ENCODE results near the gene PLRG1.

The PLRG1 gene

DNA sequence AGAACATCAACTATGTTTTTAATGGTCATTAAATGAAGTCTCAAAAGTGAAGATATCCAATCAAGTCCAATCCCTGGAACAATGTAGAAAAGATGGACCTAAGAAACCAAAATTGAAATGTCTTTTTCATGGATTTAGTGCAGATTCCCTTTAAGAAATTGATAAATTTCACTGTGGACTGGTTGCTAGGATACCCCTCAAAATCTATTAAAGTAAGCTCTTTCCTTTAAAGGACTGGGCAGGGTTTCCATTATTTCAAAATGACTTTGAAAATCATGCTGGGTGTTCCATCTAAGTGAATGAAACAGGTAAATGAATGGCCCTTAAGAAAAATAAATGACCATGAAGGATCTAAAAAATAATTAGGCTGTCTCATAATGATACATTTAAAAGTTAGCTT lies 28.6 kb downstream of the PLRG1 start:
- DNase-seq (ENCODE audit: low read depth in 1 of 2, low spot score in 1 of 2), result no peak

DNA sequence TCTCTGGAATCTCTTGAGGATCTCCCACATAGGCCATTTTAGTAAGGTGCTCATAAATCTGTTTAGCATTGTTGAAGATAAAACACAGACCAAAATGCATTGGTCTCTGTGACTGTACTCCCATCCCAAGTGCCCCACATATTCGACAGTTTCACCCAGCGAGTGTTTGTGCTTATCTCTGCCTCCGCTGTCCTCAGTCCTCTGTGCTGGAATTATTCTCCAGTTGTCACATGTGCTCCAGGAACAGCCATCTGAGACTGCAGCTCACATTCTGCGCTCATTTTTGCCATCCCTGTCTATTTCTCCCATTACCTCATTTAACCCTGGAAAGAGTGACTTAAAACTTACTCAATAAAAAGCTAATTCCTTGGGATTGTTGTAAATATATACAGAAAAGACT lies 31.0 kb downstream of the PLRG1 start:
- DNase-seq (ENCODE audit: low read depth in 1 of 2, low spot score in 1 of 2), result no peak

DNA sequence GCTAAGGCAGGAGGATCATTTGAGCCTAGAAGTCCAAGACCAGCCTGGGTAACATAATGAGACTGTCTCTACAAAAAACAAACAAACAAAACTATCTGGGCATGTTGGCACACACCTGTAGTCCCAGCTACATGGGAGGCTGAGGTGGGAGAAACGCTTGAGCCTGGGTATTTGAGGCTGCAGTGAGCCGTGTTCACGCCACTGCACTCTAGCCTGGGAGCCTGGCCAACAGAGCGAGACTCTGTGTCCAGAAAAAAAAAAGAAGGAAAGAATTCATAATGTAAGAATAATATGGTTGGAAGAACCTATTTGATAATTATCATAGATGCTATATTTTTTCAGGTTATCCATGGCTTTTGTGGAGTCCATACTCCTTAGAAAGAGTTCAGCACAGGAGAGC lies 32.6 kb downstream of the PLRG1 start:
- no peak for DNase-seq (ENCODE audit: low read depth in 1 of 2, low spot score in 1 of 2)

DNA sequence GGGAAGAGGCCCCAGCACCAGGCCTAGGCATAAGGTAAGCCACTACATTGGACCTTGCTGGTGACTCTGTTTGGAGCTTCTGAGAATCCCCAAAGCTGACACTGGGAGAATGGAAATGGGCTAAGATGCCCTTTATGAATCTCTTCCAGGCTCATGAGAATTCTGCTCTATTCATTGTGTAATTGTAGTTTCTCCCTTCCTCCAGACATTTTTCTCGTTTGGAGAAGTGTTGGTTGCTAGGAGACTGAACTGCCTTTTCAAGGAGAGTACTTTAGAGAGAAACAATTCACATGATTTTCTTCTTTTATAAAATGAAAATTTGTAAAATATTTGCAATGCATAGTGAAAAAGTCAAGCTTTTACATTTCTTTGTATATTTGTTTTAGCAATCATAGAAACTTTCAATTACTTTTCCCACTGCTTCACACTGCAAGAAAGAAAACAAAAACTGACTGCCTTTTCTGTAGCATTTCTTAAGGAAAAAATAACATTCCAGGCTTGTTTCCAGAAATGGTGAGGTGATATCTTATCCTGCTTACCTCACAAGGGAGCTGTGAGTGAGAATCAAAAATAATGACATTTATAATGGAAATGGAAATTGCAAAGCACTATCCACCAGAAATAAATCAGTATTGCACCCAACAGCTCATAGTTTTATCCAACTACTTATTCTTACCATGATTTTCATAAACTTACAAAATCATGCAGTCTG lies 33.7 kb downstream of the PLRG1 start:
- DNase-seq (ENCODE audit: low read depth in 1 of 2, low spot score in 1 of 2), result no peak

DNA sequence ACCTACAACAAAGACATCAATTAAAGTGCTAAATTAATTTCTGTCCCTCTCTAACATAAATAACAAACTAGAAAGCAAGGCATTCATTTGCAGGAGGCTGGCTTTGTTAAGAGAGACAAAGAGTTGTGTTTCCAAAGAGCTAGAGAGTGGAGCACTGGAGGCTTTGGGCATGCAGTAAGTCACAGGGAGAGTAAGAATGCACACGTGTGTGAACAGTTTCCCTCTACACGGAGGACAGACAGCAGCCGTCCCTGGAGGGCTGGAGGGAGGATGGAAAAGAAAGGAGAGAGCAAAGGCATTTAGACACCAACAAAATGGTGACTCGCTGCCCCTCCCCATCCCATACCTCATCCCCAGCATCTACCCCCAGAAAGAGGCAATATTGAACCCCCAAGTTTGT lies 38.2 kb downstream of the PLRG1 start:
- DNase-seq (ENCODE audit: low read depth in 1 of 2, low spot score in 1 of 2), result no peak

DNA sequence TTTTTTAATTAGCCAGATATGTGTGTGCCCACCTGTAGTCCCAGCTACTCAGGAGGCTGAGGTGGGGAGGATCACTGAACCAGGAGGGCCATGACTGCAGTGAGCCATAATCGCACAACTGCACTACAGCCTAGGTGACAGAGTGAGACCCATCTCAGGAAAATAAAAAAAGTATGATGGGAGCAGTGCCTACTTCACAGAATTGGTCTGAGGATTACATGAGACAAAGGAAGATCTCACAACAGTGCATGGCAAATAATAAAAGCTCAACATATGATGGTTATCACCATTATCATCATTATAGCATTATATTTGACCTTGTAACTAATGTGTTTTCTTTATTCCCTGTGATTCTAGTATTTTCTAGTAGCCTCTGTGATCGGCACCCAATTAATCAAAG lies 38.7 kb downstream of the PLRG1 start:
- no peak for DNase-seq (ENCODE audit: low read depth in 1 of 2, low spot score in 1 of 2)

DNA sequence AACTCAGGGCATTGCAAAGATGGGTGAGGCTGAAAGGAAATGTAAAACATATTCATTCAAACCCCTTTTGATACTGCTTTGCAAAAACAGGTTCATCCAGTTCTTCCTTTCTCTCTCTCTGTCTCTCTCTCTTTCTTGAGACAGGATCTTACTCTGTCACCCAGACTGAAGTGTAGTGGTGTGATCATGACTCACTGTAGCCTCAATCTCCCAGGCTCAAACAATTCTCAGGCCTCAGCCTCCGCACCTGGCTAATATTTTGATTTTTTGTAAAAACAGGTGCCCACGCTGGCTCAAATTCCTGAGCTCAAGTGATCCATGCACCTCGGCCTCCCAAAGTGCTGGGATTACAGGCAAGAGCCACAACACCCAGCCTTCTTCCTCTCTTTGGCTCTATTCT lies 43.0 kb downstream of the PLRG1 start:
- no peak for DNase-seq (ENCODE audit: low read depth in 1 of 2, low spot score in 1 of 2)

DNA sequence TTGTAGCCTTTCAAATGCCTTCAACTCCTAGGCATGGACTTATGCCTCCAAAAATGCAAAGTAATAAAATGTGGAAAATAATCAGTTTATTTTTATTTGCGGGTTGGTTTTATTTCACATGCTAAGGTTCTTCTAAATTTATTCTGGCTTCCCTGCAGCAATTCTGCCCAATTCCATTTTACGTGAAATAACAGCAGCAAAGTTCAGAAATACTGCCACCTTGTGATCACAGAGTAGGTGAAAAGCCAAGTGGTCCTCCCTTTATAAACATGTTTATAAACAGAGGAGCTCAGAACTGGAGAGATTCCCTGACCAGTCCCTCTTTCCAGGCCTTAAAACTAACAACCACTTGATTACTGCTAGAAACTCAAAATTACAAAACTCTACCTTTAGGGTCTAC lies 43.9 kb downstream of the PLRG1 start:
- no peak for DNase-seq (ENCODE audit: low read depth in 1 of 2, low spot score in 1 of 2)

DNA sequence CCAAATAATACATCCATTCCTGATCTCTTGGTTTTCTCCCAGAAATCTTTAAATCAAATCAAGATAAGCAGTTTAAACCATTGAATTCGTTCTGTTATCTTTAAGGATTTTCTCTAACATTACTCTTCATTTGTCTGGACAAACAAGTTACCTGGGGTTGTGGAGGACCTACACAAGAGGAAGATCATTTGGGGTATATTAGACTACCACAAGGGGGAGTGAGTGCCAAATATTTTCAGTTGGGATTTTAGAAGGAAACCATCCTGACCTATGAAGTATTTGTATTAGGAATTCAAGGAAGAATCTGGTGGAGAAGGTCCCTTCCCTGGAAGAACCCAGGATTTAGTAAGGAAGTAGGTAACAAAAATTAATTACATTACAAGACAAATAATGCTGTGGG lies 46.6 kb downstream of the PLRG1 start:
- DNase-seq (ENCODE audit: low read depth in 1 of 2, low spot score in 1 of 2), result no peak

GRCh38 chr4:154502111-154502510 lies 48.1 kb downstream of the PLRG1 start:
- DNase-seq (ENCODE audit: low read depth in 1 of 2, low spot score in 1 of 2), result no peak

- no peak for DNase-seq (ENCODE audit: low read depth in 1 of 2, low spot score in 1 of 2)
Measured at GRCh38 chr4:154497889-154498288, 52.3 kb downstream of the PLRG1 start.

DNA sequence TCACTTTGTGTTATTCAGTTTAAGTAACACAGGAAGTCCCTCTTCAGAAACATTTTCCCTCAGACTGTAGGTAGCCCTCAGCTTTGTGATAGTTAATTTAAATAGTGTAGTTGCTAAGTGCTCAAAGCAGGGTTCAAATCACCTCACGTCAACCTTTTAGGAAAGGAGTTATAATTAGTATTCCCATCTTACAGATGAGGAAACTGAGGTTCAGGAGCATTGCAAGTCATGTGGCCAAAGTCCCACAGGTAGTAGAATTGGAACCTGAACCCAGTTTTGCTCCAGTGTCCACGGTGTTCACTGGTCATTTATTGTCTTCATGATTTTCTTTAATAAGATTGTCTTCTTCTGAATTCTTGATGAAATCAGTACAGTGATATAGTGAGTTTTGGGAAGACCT lies 54.3 kb downstream of the PLRG1 start:
- no peak for DNase-seq (ENCODE audit: low read depth in 1 of 2, low spot score in 1 of 2)

GRCh38 chr4:154492288-154492687 lies 57.9 kb downstream of the PLRG1 start:
- no peak for DNase-seq (ENCODE audit: low read depth in 1 of 2, low spot score in 1 of 2)

- no peak for DNase-seq (ENCODE audit: low read depth in 1 of 2, low spot score in 1 of 2)
Measured at GRCh38 chr4:154491341-154492271, 58.6 kb downstream of the PLRG1 start, which contains the start of gene DCHS2. Gene DCHS2, minus strand, starts transcription at chr4:154491799. Its CDS starts 444 bp downstream, at chr4:154491355.

- no peak for DNase-seq (ENCODE audit: low read depth in 1 of 2, low spot score in 1 of 2)
Measured at GRCh38 chr4:154490583-154491340, 59.4 kb downstream of the PLRG1 start.

- DNase-seq (ENCODE audit: low read depth in 1 of 2, low spot score in 1 of 2), result no peak
Measured at GRCh38 chr4:154490234-154490582, 60.0 kb downstream of the PLRG1 start.

DNA sequence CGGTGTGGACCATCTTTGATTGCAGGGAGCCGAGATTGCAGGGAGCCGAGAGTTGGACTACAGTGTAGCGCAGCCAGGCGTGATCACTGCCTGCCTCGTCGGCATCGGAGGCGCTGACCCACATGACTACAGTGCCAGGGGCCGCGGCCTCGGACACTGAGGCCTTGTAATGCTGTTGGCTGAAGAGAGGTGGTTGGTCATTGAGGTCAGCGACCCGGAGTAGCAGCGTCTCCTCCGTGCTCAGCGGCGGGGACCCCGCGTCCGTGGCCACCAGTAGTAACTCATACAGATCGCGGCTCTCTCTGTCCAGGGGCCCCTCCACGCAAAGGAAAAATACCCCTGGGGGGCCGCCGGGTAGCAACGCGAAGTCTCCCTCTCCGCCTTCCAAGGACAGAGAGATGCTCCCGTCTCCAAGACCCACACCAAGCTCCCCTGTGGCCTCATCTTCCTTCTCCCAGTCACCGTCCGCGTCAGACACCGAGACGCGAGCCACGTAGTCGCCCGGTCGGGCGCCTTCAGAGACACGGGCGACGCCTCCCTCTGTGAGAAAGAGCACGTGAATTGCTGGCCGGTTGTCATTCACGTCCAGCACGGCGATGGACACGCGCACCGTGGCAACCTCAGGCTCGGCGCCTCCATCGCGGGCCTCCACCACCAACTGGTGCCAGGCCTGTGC lies 60.5 kb downstream of the PLRG1 start:
- DNase-seq (ENCODE audit: low read depth in 1 of 2, low spot score in 1 of 2), result no peak

DNA sequence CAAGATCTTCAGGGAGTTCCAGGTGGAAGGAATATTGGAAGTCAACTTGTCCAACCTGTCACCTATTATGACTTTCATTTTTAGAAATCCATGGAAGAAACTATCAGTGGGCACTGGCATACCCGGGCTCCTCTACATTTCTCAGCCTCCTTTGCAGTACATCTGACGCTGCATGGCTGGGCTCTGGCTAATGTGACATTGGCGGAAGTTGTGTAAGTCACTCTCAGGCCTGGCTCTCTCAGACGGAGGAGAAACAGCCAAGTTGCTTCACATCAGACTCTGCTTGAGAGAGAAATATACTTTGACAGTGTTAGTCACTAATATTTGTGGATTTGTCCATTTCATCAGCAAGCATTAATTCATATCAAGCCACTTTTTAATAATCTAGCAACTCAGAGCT lies 63.1 kb downstream of the PLRG1 start:
- DNase-seq (ENCODE audit: low read depth in 1 of 2, low spot score in 1 of 2), result no peak

GRCh38 chr4:154485127-154485773 lies 65.0 kb downstream of the PLRG1 start:
- no peak for DNase-seq (ENCODE audit: low read depth in 1 of 2, low spot score in 1 of 2)

All from stimulated activated CD4-positive, alpha-beta T cell treated with anti-CD3 and anti-CD28 coated beads, Interleukin-15, amount 100 ng/mL, for 1 hour (primary cell).